H9 (cell line): Measurements from ENCODE around the gene SNRPD3. TPM values are rescaled to one million over a fixed set of nuclear protein-coding genes. Genes with fewer than 3 reads are reported as not detected.

Source experiments
- DNase-seq: peaks from one replicate; pipeline ENCODE4 v3.0.0-alpha.2; 2017
- H2AFZ ChIP-seq: one replicate; pipeline ENCODE4 v1.6.1; 2013; ENCODE audit warnings: mild to moderate bottlenecking, low read length, control low read depth, moderate library complexity
- H2AK5ac ChIP-seq: 2 replicates; pipeline ENCODE4 v1.6.1; 2013; ENCODE audit warnings: low read length, control low read depth, mixed read lengths; ENCODE audit not compliant: insufficient read length
- H2BK120ac ChIP-seq: one replicate; pipeline ENCODE4 v1.6.1; 2013; ENCODE audit warnings: low read depth, mild to moderate bottlenecking, low read length, control low read depth, inconsistent platforms; ENCODE audit not compliant: poor library complexity, severe bottlenecking
- H2BK12ac ChIP-seq: 2 replicates; pipeline ENCODE4 v1.6.1; 2013; ENCODE audit warnings: low read length, control low read depth, mixed read lengths, low read depth; ENCODE audit not compliant: insufficient read length
- H2BK15ac ChIP-seq: 2 replicates; pipeline ENCODE4 v1.6.1; 2013; ENCODE audit warnings: low read depth, low read length, control low read depth
- H2BK20ac ChIP-seq: one replicate; pipeline ENCODE4 v1.6.1; 2013; ENCODE audit warnings: low read depth, mild to moderate bottlenecking, low read length, control low read depth, inconsistent platforms; ENCODE audit not compliant: poor library complexity, severe bottlenecking
- H2BK5ac ChIP-seq: 2 replicates; pipeline ENCODE4 v1.6.1; 2013; ENCODE audit warnings: low read length, control low read depth, mixed read lengths; ENCODE audit not compliant: insufficient read length
- H3K14ac ChIP-seq: 2 replicates; pipeline ENCODE4 v1.6.1; 2013; ENCODE audit warnings: low read length, control low read depth; ENCODE audit not compliant: insufficient read depth
- H3K18ac ChIP-seq: 2 replicates; pipeline ENCODE4 v1.6.1; 2013; ENCODE audit warnings: low read depth, mild to moderate bottlenecking, mixed read lengths, low read length, control low read depth; ENCODE audit not compliant: insufficient read length
- H3K23ac ChIP-seq: 2 replicates; pipeline ENCODE4 v1.6.1; 2013; ENCODE audit warnings: low read length, control low read depth, mixed read lengths, low read depth; ENCODE audit not compliant: insufficient read length
- H3K23me2 ChIP-seq: 2 replicates; pipeline ENCODE4 v1.6.1; 2013; ENCODE audit warnings: low read depth, mild to moderate bottlenecking, mixed read lengths, low read length, control low read depth; ENCODE audit not compliant: insufficient read length, poor library complexity, severe bottlenecking
- H3K27ac ChIP-seq: 2 replicates; pipeline ENCODE4 v1.5.1; 2013; ENCODE audit warnings: low read length, control low read depth, mixed read lengths, low read depth; ENCODE audit not compliant: insufficient read length
- H3K27me3 ChIP-seq: 2 replicates; pipeline ENCODE4 v1.6.1; 2013; ENCODE audit warnings: low read length, control low read depth, inconsistent platforms; ENCODE audit not compliant: insufficient read depth
- H3K4ac ChIP-seq: 2 replicates; pipeline ENCODE4 v1.6.1; 2013; ENCODE audit warnings: low read depth, mild to moderate bottlenecking, control low read depth, inconsistent platforms, low read length, moderate library complexity
- H3K4me1 ChIP-seq: 2 replicates; pipeline ENCODE4 v1.6.1; 2013; ENCODE audit warnings: low read length, control low read depth, inconsistent platforms; ENCODE audit not compliant: insufficient read depth
- H3K4me2 ChIP-seq: 2 replicates; pipeline ENCODE4 v1.6.1; 2013; ENCODE audit warnings: low read length, control low read depth, mixed read lengths; ENCODE audit not compliant: insufficient read length, insufficient read depth
- H3K56ac ChIP-seq: 2 replicates; pipeline ENCODE4 v1.6.1; 2013; ENCODE audit warnings: low read depth, mild to moderate bottlenecking, mixed read lengths, low read length, control low read depth; ENCODE audit not compliant: insufficient read length
- H3K79me1 ChIP-seq: 2 replicates; pipeline ENCODE4 v1.6.1; 2013; ENCODE audit warnings: low read depth, mild to moderate bottlenecking, moderate library complexity, low read length, control low read depth, inconsistent platforms; ENCODE audit not compliant: insufficient read depth, poor library complexity, severe bottlenecking
- H3K79me2 ChIP-seq: 2 replicates; pipeline ENCODE4 v1.6.1; 2013; ENCODE audit warnings: low read length, control low read depth, inconsistent platforms; ENCODE audit not compliant: insufficient read depth
- H3K9ac ChIP-seq: 2 replicates; pipeline ENCODE4 v1.6.1; 2013; ENCODE audit warnings: low read length, control low read depth, mixed read lengths; ENCODE audit not compliant: insufficient read length; ENCODE audit errors: extremely low read depth
- H3K9me3 ChIP-seq: one replicate; pipeline ENCODE4 v1.6.1; 2013; ENCODE audit warnings: low read depth, low read length, inconsistent platforms; ENCODE audit not compliant: control insufficient read depth
- H3T11ph ChIP-seq: one replicate; pipeline ENCODE4 v1.6.1; 2013; ENCODE audit warnings: mild to moderate bottlenecking, low read length, control low read depth, inconsistent platforms
- H4K20me1 ChIP-seq: one replicate; pipeline ENCODE4 v1.6.1; 2013; ENCODE audit not compliant: control insufficient read depth, insufficient read length, insufficient read depth
- H4K5ac ChIP-seq: 2 replicates; pipeline ENCODE4 v1.6.1; 2013; ENCODE audit warnings: low read depth, mild to moderate bottlenecking, mixed read lengths, low read length, control low read depth; ENCODE audit not compliant: insufficient read length
- H4K8ac ChIP-seq: replicated peaks from 2 replicates; pipeline ENCODE4 v1.6.1; 2013; ENCODE audit warnings: low read length, control low read depth, mixed read lengths, low read depth; ENCODE audit not compliant: insufficient read length
- H4K91ac ChIP-seq: 2 replicates; pipeline ENCODE4 v1.6.1; 2013; ENCODE audit warnings: low read depth, mild to moderate bottlenecking, moderate library complexity, mixed read lengths, low read length, control low read depth; ENCODE audit not compliant: insufficient read length
- H3K27ac Mint-ChIP-seq, 3 experiments: 2 replicates in 2 of 3; 3 replicates in 1 of 3; pipeline ENCODE4 v1.8.0; 2020 to 2021; ENCODE audit warnings: mixed read lengths in 3 of 3, mild to moderate bottlenecking in 1 of 3, moderate library complexity in 1 of 3
- H3K27me3 Mint-ChIP-seq: 2 replicates; pipeline ENCODE4 v1.8.0; 2021; ENCODE audit warnings: low read depth, mild to moderate bottlenecking, moderate library complexity, mixed read lengths
- H3K36me3 Mint-ChIP-seq, 3 experiments: 2 replicates in 2 of 3; 3 replicates in 1 of 3; pipeline ENCODE4 v1.8.0; 2020 to 2021; ENCODE audit warnings: low read depth in 3 of 3, mixed read lengths in 3 of 3; ENCODE audit not compliant: insufficient read depth in 1 of 3
- H3K4me1 Mint-ChIP-seq, 2 experiments: 2 replicates each; pipeline ENCODE4 v1.8.0; 2020; ENCODE audit warnings: mixed read lengths in 2 of 2
- H3K4me3 Mint-ChIP-seq, 2 experiments: 2 replicates in 1 of 2; 3 replicates in 1 of 2; pipeline ENCODE4 v1.8.0; 2020 to 2021; ENCODE audit warnings: mild to moderate bottlenecking in 2 of 2, mixed read lengths in 2 of 2, moderate library complexity in 1 of 2
- H3K9me3 Mint-ChIP-seq, 2 experiments: 2 replicates in 1 of 2; 3 replicates in 1 of 2; pipeline ENCODE4 v1.8.0; 2020; ENCODE audit warnings: mild to moderate bottlenecking in 2 of 2, mixed read lengths in 2 of 2, moderate library complexity in 1 of 2
- WGBS: extraction: QIAGEN DNeasy Blood & Tissue Kit; methylation state at CpG from one replicate; pipeline ENCODE4 v1.1.7; 2013; ENCODE audit warnings: missing lambda C conversion rate, low lambda C conversion rate, mixed read lengths; ENCODE audit not compliant: insufficient read length; ENCODE audit errors: extremely low coverage; 5-methylcytosine and 5-hydroxymethylcytosine counted together
- total RNA-seq: library from RNA; stranded (reverse); gene quantifications from 2 replicates; pipeline ENCODE4 v1.2.1, GENCODE V29; 2021
- TF ChIP-seq, protein P1 (sequence below): fragments of 200-600 bp; sonication (generic); conservative IDR thresholded peaks from 3 replicates; pipeline ENCODE4 v1.8.0; 2021; ENCODE audit warnings: antibody characterized with exemption, mild to moderate bottlenecking

The SNRPD3 gene
- total RNA-seq, 1 experiment from 2014 or later: 212 TPM

DNA sequence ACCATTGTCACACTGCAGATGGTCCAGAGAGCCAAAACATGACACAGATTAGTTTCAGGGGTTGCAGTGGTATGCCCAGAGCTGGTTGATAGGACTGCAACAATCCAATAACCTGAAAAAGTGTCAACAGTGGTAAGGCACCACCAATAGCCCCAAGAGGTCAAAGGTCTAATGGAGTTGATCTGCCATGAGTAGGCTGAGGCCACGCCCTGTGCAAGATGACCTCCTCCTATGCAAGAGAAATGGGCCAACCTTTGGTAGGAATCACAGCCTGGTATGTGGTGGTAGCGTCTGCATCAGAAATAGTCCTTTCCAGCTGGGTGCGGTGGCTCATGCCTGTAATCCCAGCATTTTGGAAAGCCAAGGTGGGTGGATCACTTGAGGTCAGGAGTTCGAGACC is 20.5 kb upstream of the SNRPD3 start:
- Histone ChIP-seq H2BK15ac (no peak overlapping the region), H3K79me1 (no peaks in the 10 kb centered on the region), H3K4ac (no peak overlapping the region), H2BK12ac (no peak overlapping the region), H3K14ac (no peak overlapping the region), H2AFZ (no peak overlapping the region), H3K27ac (no peak overlapping the region), H3K4me1 (no peaks in the 10 kb centered on the region), H4K5ac (no peak overlapping the region), H4K91ac (no peak overlapping the region), H3K27me3 (no peaks in the 10 kb centered on the region), H2BK20ac (no peak overlapping the region), H3K23me2 (no peaks in the 10 kb centered on the region), H4K8ac (no peak overlapping the region), H3K18ac (no peak overlapping the region), H4K20me1 (no peaks in the 10 kb centered on the region), H2BK120ac (no peak overlapping the region), H3K56ac (no peak overlapping the region), H2AK5ac (no peak overlapping the region), H3K79me2 (no peaks in the 10 kb centered on the region), H3K9me3 (no peaks in the 10 kb centered on the region), H3T11ph (no peak overlapping the region), H2BK5ac (no peak overlapping the region), H3K4me2 (no peak overlapping the region), H3K9ac (no peak overlapping the region), H3K23ac (no peak overlapping the region)
- Mint-ChIP-seq H3K9me3 (no peaks in the 10 kb centered on the region), H3K27ac (no peak overlapping the region), H3K4me3 (no peak overlapping the region), H3K27me3 (no peaks in the 10 kb centered on the region; the same call in 1 of the 2 replicates), H3K4me1 (peaks cover 2 to 3% of the 10 kb centered on the region in 2 experiments; a peak in 1 of 4 replicates), H3K36me3 (peaks cover 0 to 9% (median 5%) of the 10 kb centered on the region in 3 experiments; a peak in 4 of 7 replicates)
- no CpG with 5 or more reads among the region's 4 CpGs for WGBS
- TF ChIP-seq, protein P1, sequence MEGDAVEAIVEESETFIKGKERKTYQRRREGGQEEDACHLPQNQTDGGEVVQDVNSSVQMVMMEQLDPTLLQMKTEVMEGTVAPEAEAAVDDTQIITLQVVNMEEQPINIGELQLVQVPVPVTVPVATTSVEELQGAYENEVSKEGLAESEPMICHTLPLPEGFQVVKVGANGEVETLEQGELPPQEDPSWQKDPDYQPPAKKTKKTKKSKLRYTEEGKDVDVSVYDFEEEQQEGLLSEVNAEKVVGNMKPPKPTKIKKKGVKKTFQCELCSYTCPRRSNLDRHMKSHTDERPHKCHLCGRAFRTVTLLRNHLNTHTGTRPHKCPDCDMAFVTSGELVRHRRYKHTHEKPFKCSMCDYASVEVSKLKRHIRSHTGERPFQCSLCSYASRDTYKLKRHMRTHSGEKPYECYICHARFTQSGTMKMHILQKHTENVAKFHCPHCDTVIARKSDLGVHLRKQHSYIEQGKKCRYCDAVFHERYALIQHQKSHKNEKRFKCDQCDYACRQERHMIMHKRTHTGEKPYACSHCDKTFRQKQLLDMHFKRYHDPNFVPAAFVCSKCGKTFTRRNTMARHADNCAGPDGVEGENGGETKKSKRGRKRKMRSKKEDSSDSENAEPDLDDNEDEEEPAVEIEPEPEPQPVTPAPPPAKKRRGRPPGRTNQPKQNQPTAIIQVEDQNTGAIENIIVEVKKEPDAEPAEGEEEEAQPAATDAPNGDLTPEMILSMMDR: no peak
- no peak for DNase-seq
